ENCODE measurements around the gene FHL5. TPM values are rescaled to one million over a fixed set of nuclear protein-coding genes. Genes with fewer than 3 reads are reported as not detected.
"Not testable (repeated sequence)": the region's sequence is repeated elsewhere in the genome, so short reads cannot be mapped to it uniquely, and the experiment has no call there.

FHL5 gene
- polyA plus RNA-seq, 4 donors: 0.30 to 7.6 (median 1.4) TPM; not detected in 1

DNA sequence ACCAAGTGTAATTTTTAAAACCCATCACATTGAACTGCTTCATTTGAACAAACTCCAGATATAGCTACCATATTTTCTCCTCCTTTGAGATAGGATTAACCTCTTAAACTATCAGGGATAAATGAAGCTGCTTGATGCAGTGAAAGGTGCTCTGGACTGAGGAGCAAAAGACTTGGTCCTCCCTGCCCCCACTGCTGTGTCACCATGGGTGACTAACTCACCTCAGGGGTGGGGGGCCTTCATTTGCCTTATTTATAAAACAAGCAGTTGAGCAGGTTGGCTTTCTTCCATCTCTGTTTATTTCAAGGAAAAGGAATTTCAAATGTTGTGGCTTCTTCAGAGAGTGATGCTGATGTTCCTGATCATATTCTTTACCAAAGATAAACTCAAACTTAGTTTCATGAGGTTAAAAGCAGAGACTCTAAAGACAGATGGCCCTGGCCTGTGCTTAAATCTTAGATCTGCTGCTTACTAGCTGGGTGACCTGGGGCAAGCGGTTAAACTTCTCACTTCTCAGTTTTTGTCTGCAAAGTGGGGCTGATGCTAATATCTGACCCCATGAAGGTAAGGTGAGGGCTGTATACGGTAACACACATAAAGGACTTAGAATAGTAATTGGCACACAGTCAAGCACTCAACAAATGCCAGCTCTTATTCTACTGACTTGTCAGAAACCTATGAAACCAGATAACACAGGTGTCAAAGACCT, 50.5 kb downstream of the FHL5 start:
- no peak overlapping the region for H3K27ac ChIP-seq (ENCODE audit: low read depth in 1 of 3, low read length in 2 of 3)
- no peaks in the 10 kb centered on the region for H3K36me3 ChIP-seq (ENCODE audit: control insufficient read depth in 3 of 3, insufficient read depth in 2 of 3, low read depth in 1 of 3, low read length in 3 of 3)
- H3K27me3 ChIP-seq (ENCODE audit: control insufficient read depth in 3 of 3, insufficient read depth in 3 of 3, low read length in 3 of 3): peaks cover 0 to 2% (median 0%) of the 10 kb centered on the region in 3 donors
- no peak for FAIRE-seq
- H3K9me3 ChIP-seq (ENCODE audit: control insufficient read depth in 2 of 2, insufficient read depth in 1 of 2, low read depth in 1 of 2, low read length in 1 of 2): no peaks in the 10 kb centered on the region
- WGBS, 3 donors: 61 to 75% (median 71%) methylated on average over 2 of the region's 2 CpGs
- H3K4me3 ChIP-seq (ENCODE audit: low read depth in 1 of 3, low read length in 3 of 3): no peak overlapping the region
- no peak for DNase-seq
- H3K4me1 ChIP-seq (ENCODE audit: control insufficient read depth in 3 of 3, insufficient read depth in 2 of 3, low read depth in 1 of 3, low read length in 2 of 3): no peaks in the 10 kb centered on the region

DNA sequence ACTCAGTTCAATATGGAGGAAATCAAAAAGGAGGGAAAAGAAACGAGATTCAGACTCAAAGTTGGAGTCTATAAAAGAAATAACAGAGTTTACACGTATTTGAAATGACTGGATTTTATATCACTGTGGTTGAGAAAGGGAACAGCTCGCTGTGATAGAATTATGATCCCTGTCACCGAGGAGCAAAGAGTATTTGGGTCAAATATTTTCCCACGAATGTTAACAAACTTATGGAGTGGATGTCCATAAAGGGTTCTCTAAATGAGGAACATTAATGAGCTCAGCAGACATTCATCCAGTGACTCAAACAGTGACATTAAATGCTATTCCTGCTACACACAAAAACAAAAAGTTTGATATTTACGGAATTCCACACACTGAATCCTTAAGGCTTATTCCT, 57.9 kb downstream of the FHL5 start:
- 60 to 63% (median 63%) methylated on average over 6 of the region's 6 CpGs for WGBS, 3 donors
- H3K4me1 ChIP-seq (ENCODE audit: control insufficient read depth in 3 of 3, insufficient read depth in 2 of 3, low read depth in 1 of 3, low read length in 2 of 3): no peaks in the 10 kb centered on the region
- no peaks in the 10 kb centered on the region for H3K36me3 ChIP-seq (ENCODE audit: control insufficient read depth in 3 of 3, insufficient read depth in 2 of 3, low read depth in 1 of 3, low read length in 3 of 3)
- FAIRE-seq (no peak), DNase-seq (no peak)
- H3K4me3 ChIP-seq (ENCODE audit: low read depth in 1 of 3, low read length in 3 of 3): no peak overlapping the region
- H3K27ac ChIP-seq (ENCODE audit: low read depth in 1 of 3, low read length in 2 of 3): no peak overlapping the region
- no peaks in the 10 kb centered on the region for H3K27me3 ChIP-seq (ENCODE audit: control insufficient read depth in 3 of 3, insufficient read depth in 3 of 3, low read length in 3 of 3)
- H3K9me3 ChIP-seq (ENCODE audit: control insufficient read depth in 2 of 2, insufficient read depth in 1 of 2, low read depth in 1 of 2, low read length in 1 of 2): no peaks in the 10 kb centered on the region

DNA sequence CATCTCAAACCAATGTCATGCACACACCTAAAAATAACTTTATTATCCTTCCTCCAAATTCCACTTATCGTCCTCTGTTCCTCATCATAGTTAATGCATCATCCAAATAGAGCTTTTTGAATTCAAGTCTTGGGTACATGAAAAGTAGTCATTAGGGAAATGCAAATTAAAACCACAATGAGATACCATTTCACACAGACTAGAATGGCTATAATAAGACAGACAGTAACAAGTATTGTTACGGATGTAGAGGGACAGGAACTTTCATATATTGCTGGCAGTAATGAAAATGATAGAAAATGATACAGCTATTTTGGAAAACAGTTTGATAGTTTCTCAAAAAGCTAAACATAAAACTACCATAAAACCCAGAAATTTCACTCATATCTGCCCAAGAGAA, 59.1 kb downstream of the FHL5 start:
- H3K27me3 ChIP-seq (ENCODE audit: control insufficient read depth in 3 of 3, insufficient read depth in 3 of 3, low read length in 3 of 3): no peaks in the 10 kb centered on the region
- H3K4me1 ChIP-seq (ENCODE audit: control insufficient read depth in 3 of 3, insufficient read depth in 2 of 3, low read depth in 1 of 3, low read length in 2 of 3): no peaks in the 10 kb centered on the region
- no peak overlapping the region for H3K27ac ChIP-seq (ENCODE audit: low read depth in 1 of 3, low read length in 2 of 3)
- H3K9me3 ChIP-seq (ENCODE audit: control insufficient read depth in 2 of 2, insufficient read depth in 1 of 2, low read depth in 1 of 2, low read length in 1 of 2): no peaks in the 10 kb centered on the region
- no peak overlapping the region for H3K4me3 ChIP-seq (ENCODE audit: low read depth in 1 of 3, low read length in 3 of 3)
- 36 to 63% (median 38%) methylated on average over 2 of the region's 2 CpGs for WGBS, 3 donors
- DNase-seq (no peak), FAIRE-seq (no peak)
- no peaks in the 10 kb centered on the region for H3K36me3 ChIP-seq (ENCODE audit: control insufficient read depth in 3 of 3, insufficient read depth in 2 of 3, low read depth in 1 of 3, low read length in 3 of 3)

DNA sequence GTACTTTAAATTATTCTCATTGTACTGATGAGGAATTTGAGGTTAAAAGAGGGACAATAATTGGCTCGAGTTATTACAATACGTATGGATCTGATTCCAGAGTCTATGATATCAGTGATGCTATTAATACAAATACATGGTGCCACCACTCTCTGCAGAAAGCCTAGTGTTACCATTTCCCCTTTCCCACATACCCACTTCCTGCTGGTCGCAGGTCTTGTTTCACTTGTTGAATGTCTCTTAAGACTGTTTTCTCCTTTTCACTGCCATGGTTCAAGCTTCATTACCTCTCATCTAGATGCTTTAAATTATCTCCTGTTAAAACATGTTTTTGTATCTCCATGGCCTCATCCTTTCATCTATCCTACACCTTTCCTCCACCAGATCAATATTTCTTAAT, 62.0 kb downstream of the FHL5 start:
- H3K4me3 ChIP-seq (ENCODE audit: low read depth in 1 of 3, low read length in 3 of 3): no peak overlapping the region
- FAIRE-seq (no peak), DNase-seq (no peak)
- H3K27ac ChIP-seq (ENCODE audit: low read depth in 1 of 3, low read length in 2 of 3): no peak overlapping the region
- no peaks in the 10 kb centered on the region for H3K36me3 ChIP-seq (ENCODE audit: control insufficient read depth in 3 of 3, insufficient read depth in 2 of 3, low read depth in 1 of 3, low read length in 3 of 3)
- no peaks in the 10 kb centered on the region for H3K27me3 ChIP-seq (ENCODE audit: control insufficient read depth in 3 of 3, insufficient read depth in 3 of 3, low read length in 3 of 3)
- H3K9me3 ChIP-seq (ENCODE audit: control insufficient read depth in 2 of 2, insufficient read depth in 1 of 2, low read depth in 1 of 2, low read length in 1 of 2): no peaks in the 10 kb centered on the region
- H3K4me1 ChIP-seq (ENCODE audit: control insufficient read depth in 3 of 3, insufficient read depth in 2 of 3, low read depth in 1 of 3, low read length in 2 of 3): no peaks in the 10 kb centered on the region
- WGBS, 3 donors: 46 to 66% (median 61%) methylated on average over 3 of the region's 3 CpGs

DNA sequence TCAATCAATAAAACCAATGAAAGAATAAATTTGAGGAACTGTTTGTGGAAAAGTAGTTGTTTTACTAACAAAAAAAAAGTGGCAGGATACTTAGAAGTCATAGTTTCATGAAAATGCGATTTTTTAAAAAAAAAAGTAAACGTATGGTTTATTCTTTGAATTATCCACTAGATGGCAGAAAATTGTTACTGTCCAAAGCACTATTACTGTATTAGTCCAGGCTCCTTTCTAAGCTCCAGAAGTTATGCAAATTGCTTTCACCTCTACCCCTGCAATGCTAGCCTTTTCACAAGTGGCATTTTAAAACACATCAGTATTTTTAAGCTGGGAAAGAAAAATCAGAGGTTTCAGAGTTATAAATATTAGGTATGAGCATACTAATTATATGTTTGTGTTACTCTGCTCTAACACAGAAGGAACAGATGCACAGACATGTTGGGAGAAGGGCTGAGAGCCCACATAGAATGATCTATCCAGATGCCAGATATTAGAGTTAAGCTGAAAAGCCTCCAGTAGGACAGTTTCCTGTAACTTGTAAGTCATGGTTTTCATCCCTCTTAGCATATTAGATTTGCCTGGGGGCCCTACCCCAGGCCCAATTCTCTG, 63.9 kb downstream of the FHL5 start:
- DNase-seq (peak; percentile 3 to 28), FAIRE-seq (peak; percentile 49)
- 4 to 9% (median 4%) methylated on average over 2 of the region's 2 CpGs for WGBS, 3 donors
- Histone ChIP-seq H3K4me3 (ENCODE audit: low read depth in 1 of 3, low read length in 3 of 3) (no peak overlapping the region), H3K9me3 (ENCODE audit: control insufficient read depth in 2 of 2, insufficient read depth in 1 of 2, low read depth in 1 of 2, low read length in 1 of 2) (no peaks in the 10 kb centered on the region), H3K4me1 (ENCODE audit: control insufficient read depth in 3 of 3, insufficient read depth in 2 of 3, low read depth in 1 of 3, low read length in 2 of 3) (no peaks in the 10 kb centered on the region), H3K36me3 (ENCODE audit: control insufficient read depth in 3 of 3, insufficient read depth in 2 of 3, low read depth in 1 of 3, low read length in 3 of 3) (no peaks in the 10 kb centered on the region), H3K27me3 (ENCODE audit: control insufficient read depth in 3 of 3, insufficient read depth in 3 of 3, low read length in 3 of 3) (no peaks in the 10 kb centered on the region), H3K27ac (ENCODE audit: low read depth in 1 of 3, low read length in 2 of 3) (no peak overlapping the region)

DNA sequence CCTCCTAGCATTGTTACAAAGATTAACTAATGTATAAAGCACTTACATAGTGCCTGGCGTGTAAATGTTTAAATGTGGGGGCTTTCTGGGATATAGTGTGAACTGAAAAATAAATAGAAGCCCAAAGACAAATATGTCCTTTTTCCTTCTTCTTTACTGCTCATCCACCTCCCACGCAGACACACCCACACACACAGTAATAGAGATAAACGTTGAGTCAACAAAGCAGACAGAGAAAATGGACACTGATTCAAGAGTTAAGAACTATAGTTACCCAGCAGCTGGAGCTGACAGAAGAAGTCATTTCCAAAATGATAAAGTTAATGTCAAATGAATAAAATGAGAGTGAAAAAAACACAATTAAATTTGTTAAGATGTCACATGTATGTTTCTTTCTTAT, 68.3 kb downstream of the FHL5 start:
- Histone ChIP-seq H3K27me3 (ENCODE audit: control insufficient read depth in 3 of 3, insufficient read depth in 3 of 3, low read length in 3 of 3) (no peaks in the 10 kb centered on the region), H3K36me3 (ENCODE audit: control insufficient read depth in 3 of 3, insufficient read depth in 2 of 3, low read depth in 1 of 3, low read length in 3 of 3) (no peaks in the 10 kb centered on the region), H3K4me1 (ENCODE audit: control insufficient read depth in 3 of 3, insufficient read depth in 2 of 3, low read depth in 1 of 3, low read length in 2 of 3) (no peaks in the 10 kb centered on the region), H3K4me3 (ENCODE audit: low read depth in 1 of 3, low read length in 3 of 3) (no peak overlapping the region), H3K27ac (ENCODE audit: low read depth in 1 of 3, low read length in 2 of 3) (no peak overlapping the region), H3K9me3 (ENCODE audit: control insufficient read depth in 2 of 2, insufficient read depth in 1 of 2, low read depth in 1 of 2, low read length in 1 of 2) (no peaks in the 10 kb centered on the region)
- FAIRE-seq (no peak), DNase-seq (no peak)
- 13 to 42% (median 35%) methylated on average over 3 of the region's 3 CpGs for WGBS, 3 donors

DNA sequence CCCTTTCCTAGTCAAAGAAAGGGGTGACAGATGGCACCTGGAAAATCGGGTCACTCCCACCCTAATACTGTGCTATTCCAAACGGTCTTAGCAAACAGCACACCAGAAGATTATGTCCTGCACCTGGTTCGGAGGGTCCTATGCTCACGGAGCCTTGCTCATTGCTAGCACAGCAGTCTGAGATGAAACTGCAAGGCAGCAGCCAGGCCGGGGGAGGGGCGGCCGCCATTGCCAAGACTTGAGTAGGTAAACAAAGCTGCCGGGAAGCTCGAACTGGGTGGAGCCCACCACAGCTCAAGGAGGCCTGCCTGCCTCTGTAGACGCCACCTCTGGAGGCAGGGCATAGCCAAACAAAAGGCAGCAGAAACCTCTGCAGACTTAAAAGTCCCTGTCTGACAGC, 75.1 kb downstream of the FHL5 start:
- not testable (repeated sequence) for H3K4me3 ChIP-seq (ENCODE audit: low read depth in 1 of 3, low read length in 3 of 3); H3K4me1 ChIP-seq (ENCODE audit: control insufficient read depth in 3 of 3, insufficient read depth in 2 of 3, low read depth in 1 of 3, low read length in 2 of 3); H3K36me3 ChIP-seq (ENCODE audit: control insufficient read depth in 3 of 3, insufficient read depth in 2 of 3, low read depth in 1 of 3, low read length in 3 of 3); H3K27ac ChIP-seq (ENCODE audit: low read depth in 1 of 3, low read length in 2 of 3); H3K9me3 ChIP-seq (ENCODE audit: control insufficient read depth in 2 of 2, insufficient read depth in 1 of 2, low read depth in 1 of 2, low read length in 1 of 2); H3K27me3 ChIP-seq (ENCODE audit: control insufficient read depth in 3 of 3, insufficient read depth in 3 of 3, low read length in 3 of 3); FAIRE-seq; DNase-seq
- WGBS, 3 donors: 59 to 64% (median 64%) methylated on average over 10 of the region's 10 CpGs

DNA sequence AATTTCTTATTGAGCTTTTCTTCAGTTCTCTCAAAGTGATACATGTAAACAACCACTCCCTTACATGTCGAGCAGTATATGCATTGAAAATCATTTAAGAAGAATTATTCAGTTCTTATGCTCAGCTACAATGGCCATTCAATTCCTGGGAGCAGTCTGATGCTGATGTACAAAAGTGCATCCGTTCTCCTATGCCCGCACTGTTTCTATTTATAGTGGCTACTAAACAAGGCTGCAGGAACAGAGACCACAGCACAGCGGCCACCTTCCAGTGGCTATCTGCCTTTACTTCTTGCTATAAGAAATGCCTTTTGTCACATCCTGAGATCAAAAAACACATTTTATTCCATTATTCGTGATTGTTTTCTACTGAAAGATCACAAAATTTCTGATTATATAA, 82.2 kb downstream of the FHL5 start:
- H3K27ac ChIP-seq (ENCODE audit: low read depth in 1 of 3, low read length in 2 of 3): no peak overlapping the region
- WGBS, 3 donors: 60 to 68% (median 67%) methylated on average over 5 of the region's 5 CpGs
- no peaks in the 10 kb centered on the region for H3K36me3 ChIP-seq (ENCODE audit: control insufficient read depth in 3 of 3, insufficient read depth in 2 of 3, low read depth in 1 of 3, low read length in 3 of 3)
- FAIRE-seq: no peak
- H3K27me3 ChIP-seq (ENCODE audit: control insufficient read depth in 3 of 3, insufficient read depth in 3 of 3, low read length in 3 of 3): no peaks in the 10 kb centered on the region
- no peaks in the 10 kb centered on the region for H3K9me3 ChIP-seq (ENCODE audit: control insufficient read depth in 2 of 2, insufficient read depth in 1 of 2, low read depth in 1 of 2, low read length in 1 of 2)
- H3K4me1 ChIP-seq (ENCODE audit: control insufficient read depth in 3 of 3, insufficient read depth in 2 of 3, low read depth in 1 of 3, low read length in 2 of 3): no peaks in the 10 kb centered on the region
- no peak for DNase-seq
- H3K4me3 ChIP-seq (ENCODE audit: low read depth in 1 of 3, low read length in 3 of 3): no peak overlapping the region

DNA sequence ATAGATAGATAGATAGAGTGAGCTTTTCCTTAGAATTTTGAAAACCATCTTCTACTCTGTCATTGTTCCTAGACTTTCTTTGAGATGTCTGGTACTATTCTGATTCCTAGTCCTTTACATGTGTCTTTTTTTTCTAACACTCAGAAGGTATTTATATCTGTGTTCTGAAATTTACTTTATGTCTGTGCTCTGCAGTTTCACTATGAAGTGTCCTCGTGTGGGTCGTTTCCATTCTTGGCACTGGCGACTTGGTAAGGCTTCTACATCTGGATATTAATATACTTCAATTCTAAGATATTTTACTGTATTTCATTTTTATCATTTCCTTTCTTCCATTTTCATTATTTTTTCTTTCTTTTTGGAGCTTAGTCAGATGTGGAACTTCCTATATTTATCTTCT, 87.0 kb downstream of the FHL5 start:
- Histone ChIP-seq H3K9me3 (ENCODE audit: control insufficient read depth in 2 of 2, insufficient read depth in 1 of 2, low read depth in 1 of 2, low read length in 1 of 2) (no peaks in the 10 kb centered on the region), H3K4me3 (ENCODE audit: low read depth in 1 of 3, low read length in 3 of 3) (no peak overlapping the region), H3K27me3 (ENCODE audit: control insufficient read depth in 3 of 3, insufficient read depth in 3 of 3, low read length in 3 of 3) (no peaks in the 10 kb centered on the region), H3K4me1 (ENCODE audit: control insufficient read depth in 3 of 3, insufficient read depth in 2 of 3, low read depth in 1 of 3, low read length in 2 of 3) (no peaks in the 10 kb centered on the region), H3K27ac (ENCODE audit: low read depth in 1 of 3, low read length in 2 of 3) (no peak overlapping the region), H3K36me3 (ENCODE audit: control insufficient read depth in 3 of 3, insufficient read depth in 2 of 3, low read depth in 1 of 3, low read length in 3 of 3) (no peaks in the 10 kb centered on the region)
- 33 to 64% (median 56%) methylated on average over 3 of the region's 3 CpGs for WGBS, 3 donors
- no peak for DNase-seq
- no peak for FAIRE-seq

Measured in small intestine (tissue), 7 donors.